C4-2B (cell line): ENCODE data around the gene FBXO31.

Experiments used
- H3K27ac ChIP-seq: fragments of 450-650 bp; 2 replicates; pipeline ENCODE4 v1.5.1; 2017
- ZFX ChIP-seq: fragments of 450-650 bp; IDR thresholded peaks from 2 replicates; pipeline ENCODE4 v1.6.1; 2017
- TF ChIP-seq, protein P1 (sequence below): fragments of 450-650 bp; conservative IDR thresholded peaks from 2 replicates; pipeline ENCODE4 v1.5.1; 2017; ENCODE audit warnings: mild to moderate bottlenecking

Gene FBXO31

DNA sequence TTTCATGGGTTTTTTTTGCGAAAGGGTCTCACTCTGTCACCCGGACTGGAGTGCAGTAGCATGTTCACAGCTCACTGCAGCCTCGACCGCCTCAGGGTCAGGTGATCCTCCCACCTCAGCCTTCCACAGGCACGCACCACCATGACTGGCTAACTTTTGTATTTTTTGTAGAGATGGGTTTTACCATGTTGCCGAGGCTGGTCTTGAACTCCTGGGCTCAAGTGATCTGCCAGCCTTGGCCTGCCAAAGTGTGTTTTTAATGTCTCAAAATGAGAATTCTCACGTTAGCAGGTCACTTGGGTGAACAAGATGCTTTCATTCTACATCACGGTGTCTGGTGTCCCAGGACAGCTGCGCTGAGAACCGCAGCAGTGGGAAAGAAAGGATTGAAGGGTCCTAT, 3.2 kb downstream of the FBXO31 start:
- peak overlapping the region; percentile 44 for H3K27ac ChIP-seq
- no peak for TF ChIP-seq ZFX
- TF ChIP-seq, protein P1, sequence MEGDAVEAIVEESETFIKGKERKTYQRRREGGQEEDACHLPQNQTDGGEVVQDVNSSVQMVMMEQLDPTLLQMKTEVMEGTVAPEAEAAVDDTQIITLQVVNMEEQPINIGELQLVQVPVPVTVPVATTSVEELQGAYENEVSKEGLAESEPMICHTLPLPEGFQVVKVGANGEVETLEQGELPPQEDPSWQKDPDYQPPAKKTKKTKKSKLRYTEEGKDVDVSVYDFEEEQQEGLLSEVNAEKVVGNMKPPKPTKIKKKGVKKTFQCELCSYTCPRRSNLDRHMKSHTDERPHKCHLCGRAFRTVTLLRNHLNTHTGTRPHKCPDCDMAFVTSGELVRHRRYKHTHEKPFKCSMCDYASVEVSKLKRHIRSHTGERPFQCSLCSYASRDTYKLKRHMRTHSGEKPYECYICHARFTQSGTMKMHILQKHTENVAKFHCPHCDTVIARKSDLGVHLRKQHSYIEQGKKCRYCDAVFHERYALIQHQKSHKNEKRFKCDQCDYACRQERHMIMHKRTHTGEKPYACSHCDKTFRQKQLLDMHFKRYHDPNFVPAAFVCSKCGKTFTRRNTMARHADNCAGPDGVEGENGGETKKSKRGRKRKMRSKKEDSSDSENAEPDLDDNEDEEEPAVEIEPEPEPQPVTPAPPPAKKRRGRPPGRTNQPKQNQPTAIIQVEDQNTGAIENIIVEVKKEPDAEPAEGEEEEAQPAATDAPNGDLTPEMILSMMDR, result no peak

DNA sequence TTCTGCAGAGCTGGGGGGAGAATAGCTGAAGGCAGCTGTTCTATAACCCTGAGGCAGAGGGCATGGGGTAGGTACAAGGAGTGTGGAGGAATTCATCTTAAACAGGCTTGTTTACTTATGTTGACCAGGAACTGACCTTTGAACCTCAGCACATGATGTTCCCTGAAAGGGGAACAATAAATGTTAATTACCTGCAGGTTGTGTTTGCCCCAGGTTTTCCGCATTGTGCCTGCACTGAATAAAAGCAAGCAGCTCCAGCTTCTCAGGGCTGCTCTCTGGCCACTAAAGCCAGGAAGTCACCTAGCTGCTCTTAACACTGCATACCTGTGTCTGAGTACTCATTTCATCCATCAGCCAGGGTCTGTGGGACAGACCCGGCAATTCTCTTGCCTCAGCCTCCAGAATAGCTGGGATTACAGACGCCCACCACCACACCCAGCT, 4.2 kb downstream of the FBXO31 start:
- H3K27ac ChIP-seq, result peak overlapping the region; percentile 44

DNA sequence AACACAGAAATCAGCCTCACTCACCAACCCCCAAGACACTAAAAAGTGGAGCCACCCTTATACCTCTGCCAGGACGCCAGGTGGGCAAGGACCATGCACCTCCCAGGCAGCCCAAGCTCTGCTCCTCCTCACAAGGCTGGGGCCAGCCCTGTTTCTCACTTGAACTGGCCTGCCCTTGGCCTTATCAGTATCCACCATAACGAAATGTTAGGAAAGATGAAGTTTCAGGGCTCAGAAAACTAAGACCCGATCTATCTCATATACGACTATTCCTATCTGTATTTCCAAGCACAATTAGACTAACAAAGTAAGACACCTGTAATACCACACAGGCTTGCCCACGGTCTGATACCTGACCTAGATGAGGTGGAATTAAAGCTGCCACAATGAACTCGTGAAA, 6.9 kb downstream of the FBXO31 start:
- no peak overlapping the region for H3K27ac ChIP-seq
- TF ChIP-seq, protein P1, result no peak

DNA sequence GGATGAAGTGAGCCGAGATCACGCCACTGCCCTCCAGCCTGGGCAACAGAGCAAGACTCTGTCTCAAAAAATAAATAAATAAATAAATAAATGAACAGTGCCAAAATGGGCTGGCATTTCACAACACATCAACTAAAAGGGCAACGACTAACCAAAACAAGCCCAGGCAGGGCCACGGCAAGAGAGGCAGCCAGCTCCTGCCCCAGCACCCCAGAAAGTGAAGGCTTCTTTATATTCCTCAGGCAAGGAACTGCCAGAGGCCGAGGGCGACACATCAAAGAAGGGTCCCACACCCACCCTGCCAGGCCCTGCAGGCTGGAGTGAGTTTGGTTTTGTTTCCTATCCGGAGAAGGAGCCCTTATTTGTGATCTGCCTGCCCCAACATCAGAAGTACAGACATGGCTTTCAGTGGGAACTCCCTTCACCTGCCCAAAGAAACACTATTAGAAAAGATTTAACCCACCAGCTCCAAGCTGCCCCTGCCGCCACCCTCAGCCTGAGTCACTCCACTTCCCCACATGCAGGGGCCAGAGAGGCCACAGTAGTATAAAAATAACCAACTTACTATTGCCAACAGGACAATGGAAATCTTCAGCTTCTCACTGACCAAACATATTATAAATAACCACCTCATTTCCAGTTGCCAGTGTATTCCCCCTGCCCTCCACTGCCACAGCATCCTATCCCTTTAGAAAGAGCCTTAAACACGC, 8.0 kb downstream of the FBXO31 start:
- no peak overlapping the region for H3K27ac ChIP-seq
- TF ChIP-seq, protein P1, result no peak
- no peak for TF ChIP-seq ZFX

DNA sequence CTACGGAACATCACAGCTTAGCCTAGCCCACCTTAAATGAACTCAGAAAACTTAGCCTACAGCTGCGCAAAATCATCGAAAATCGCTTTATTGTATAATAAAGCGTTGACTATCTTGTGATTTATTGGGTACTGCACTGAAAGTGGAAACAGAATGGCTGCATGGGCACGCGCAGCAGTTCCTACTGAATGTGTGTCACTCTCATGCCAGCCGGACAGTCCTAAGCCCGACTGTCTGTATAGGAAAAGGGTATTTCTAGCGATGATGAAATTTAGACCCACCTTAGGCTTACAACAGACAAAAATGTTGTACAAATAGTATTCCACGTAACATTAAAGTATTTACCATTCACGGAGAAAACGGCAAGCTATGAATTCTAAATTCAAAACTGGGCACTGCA, 9.3 kb downstream of the FBXO31 start:
- TF ChIP-seq, protein P1, result no peak
- no peak for TF ChIP-seq ZFX
- H3K27ac ChIP-seq, result no peak overlapping the region

DNA sequence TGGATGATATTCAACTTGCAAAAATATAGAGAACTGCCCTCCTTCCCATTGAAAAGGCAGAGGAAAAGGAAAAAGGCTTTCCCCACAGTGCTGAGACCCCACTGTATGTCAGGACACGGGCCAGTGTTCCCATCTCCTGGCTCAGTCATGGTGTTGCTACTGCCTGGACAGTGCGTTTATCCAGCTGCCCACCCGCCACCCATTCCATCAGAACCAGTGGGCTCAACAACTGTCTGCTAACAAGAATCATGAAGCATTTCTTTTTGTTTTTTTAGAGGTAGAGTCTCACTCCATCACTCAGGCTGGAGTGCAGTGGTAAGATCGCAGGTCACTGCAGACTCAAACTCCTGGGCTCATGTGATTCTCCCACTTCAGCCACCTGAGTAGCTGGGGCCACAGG, 11.3 kb downstream of the FBXO31 start:
- no peak overlapping the region for H3K27ac ChIP-seq
- TF ChIP-seq ZFX, result no peak
- TF ChIP-seq, protein P1, result no peak

DNA sequence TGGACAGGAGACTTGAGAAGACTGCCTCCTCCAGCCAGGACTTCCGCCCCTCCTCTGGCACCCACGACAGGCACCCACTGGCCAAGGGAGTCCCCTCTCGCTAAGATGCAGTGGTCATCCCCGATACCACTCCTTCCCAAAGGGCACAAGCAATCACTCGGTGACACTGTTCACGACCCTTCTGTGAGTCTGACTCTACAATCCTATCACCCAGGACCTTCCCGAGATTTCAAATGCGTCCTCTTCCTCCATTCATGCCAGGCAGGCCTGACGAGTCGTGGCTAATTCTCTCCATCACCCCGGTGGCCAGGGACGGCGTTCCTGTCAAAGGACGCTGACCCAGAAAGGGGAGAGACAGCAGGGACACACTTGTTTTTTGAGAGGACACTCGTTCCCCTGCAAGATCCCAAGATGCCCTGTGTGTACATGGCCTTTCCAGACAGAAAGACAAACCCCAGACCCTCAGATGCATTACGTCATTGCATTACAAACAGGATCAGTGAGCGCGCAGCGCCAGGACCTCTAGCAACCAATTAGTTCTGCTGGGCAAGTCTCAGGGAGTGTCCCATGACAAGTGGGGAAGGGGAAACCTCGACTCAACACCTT, 12.2 kb downstream of the FBXO31 start:
- H3K27ac ChIP-seq, result no peak overlapping the region
- TF ChIP-seq ZFX, result no peak
- TF ChIP-seq, protein P1, result no peak
